Spleen (tissue), 11 donors: ENCODE measurements around the gene TNXB. TPM values are rescaled to one million over a fixed set of nuclear protein-coding genes. Genes with fewer than 3 reads are reported as not detected.

ENCODE experiments used
- DNase-seq: peaks from one replicate; pipeline ENCODE4 v3.0.0-alpha.2; 2020
- H3K27ac ChIP-seq, 8 donors: fragments of 200-600 bp; sonication (generic) in 7 of 8; 1 replicate in 4 of 8; 2 replicates in 4 of 8; pipeline versions ENCODE4 v1.5.0 to v1.8.0; 2016 to 2021; ENCODE audit warnings: inconsistent platforms in 4 of 8, mild to moderate bottlenecking in 4 of 8, moderate library complexity in 1 of 8
- H3K27me3 ChIP-seq, 7 donors: fragments of 200-600 bp; sonication (generic) in 6 of 7; replicated peaks in 1 of 7; 1 replicate in 4 of 7; 2 replicates in 3 of 7; pipeline versions ENCODE4 v1.5.0 to v1.8.0; 2016 to 2021; ENCODE audit warnings: inconsistent platforms in 3 of 7, mild to moderate bottlenecking in 1 of 7
- H3K36me3 ChIP-seq, 6 donors: fragments of 200-600 bp; sonication (generic) in 5 of 6; 1 replicate in 4 of 6; 2 replicates in 2 of 6; pipeline versions ENCODE4 v1.5.0 to v1.8.0; 2016 to 2021; ENCODE audit warnings: inconsistent platforms in 2 of 6
- H3K4me1 ChIP-seq, 6 donors: fragments of 200-600 bp; sonication (generic) in 5 of 6; 1 replicate in 3 of 6; 2 replicates in 3 of 6; pipeline versions ENCODE4 v1.5.0 to v1.8.0; 2016 to 2021; ENCODE audit warnings: inconsistent platforms in 3 of 6
- H3K4me3 ChIP-seq, 8 donors: fragments of 200-600 bp; sonication (generic) in 7 of 8; 1 replicate in 4 of 8; 2 replicates in 4 of 8; pipeline versions ENCODE4 v1.5.0 to v1.8.0; 2016 to 2021; ENCODE audit warnings: inconsistent platforms in 4 of 8, mild to moderate bottlenecking in 4 of 8, moderate library complexity in 2 of 8
- H3K9me3 ChIP-seq, 8 donors: fragments of 200-600 bp; sonication (generic) in 7 of 8; 1 replicate in 4 of 8; 2 replicates in 4 of 8; pipeline versions ENCODE4 v1.5.0 to v1.8.0; 2016 to 2021; ENCODE audit warnings: inconsistent platforms in 4 of 8
- POLR2A ChIP-seq, 3 donors: fragments of 450-650 bp; IDR thresholded peaks; one replicate each; pipeline ENCODE4 v1.5.1; 2017; ENCODE audit warnings: antibody characterized with exemption in 3 of 3, mild to moderate bottlenecking in 1 of 3
- POLR2AphosphoS5 ChIP-seq, 3 donors: sonication (generic); formaldehyde crosslinking; IDR thresholded peaks; one replicate each; pipeline ENCODE4 v1.5.1; 2017; ENCODE audit warnings: antibody characterized with exemption in 3 of 3
- WGBS, 5 donors: extraction: QIAGEN DNeasy Blood & Tissue Kit in 3 of 5; methylation state at CpG; one replicate each; pipeline versions ENCODE4 v1.1.5 to v1.1.7; 2013 to 2018; 5-methylcytosine and 5-hydroxymethylcytosine counted together
- intact Hi-C: fragments of 100-400 bp; cut with DNase I; formaldehyde crosslinking; loops from one replicate; pipeline ENCODE4 v1.15.0; 2023; ENCODE audit warnings: low total_unique reads
- polyA plus RNA-seq, 3 donors: library from polyadenylated mRNA; stranded (reverse); fragments of 200-250 nt; gene quantifications; one replicate each; pipeline ENCODE4 v1.2.1, GENCODE V29; 2013
- total RNA-seq, 7 donors: library from RNA; depleted of rRNA in 3 of 7; stranded (reverse); fragments of >200 nt in 3 of 7; fragmentation: NEBNext Ultra II Directional in 4 of 7; extraction: Animal tissue kit (Norgen Biotek cat#: 25700) in 4 of 7; gene quantifications; one replicate each; pipeline versions ENCODE4 v1.1.0 to v1.2.1, GENCODE V29; 2016 to 2021
- TF ChIP-seq, protein P1 (sequence below), 11 experiments: fragments of 200-600 bp in 7 of 11; fragments of 450-650 bp in 4 of 11; sonication (generic) in 4 of 11; IDR thresholded peaks in 8 of 11; conservative IDR thresholded peaks in 3 of 11; 1 replicate in 7 of 11; 2 replicates in 4 of 11; pipeline versions ENCODE4 v1.4.0 to v1.8.0; 2016 to 2021; ENCODE audit warnings: antibody characterized with exemption in 11 of 11, inconsistent platforms in 4 of 11, mild to moderate bottlenecking in 1 of 11
- donor health status: healthy with polysubstance abuse.
- donor health status: DM: no; HTN: no; CAD: no; lungs with moderate emphysema.
- donor health status: DM: no; HTN: no; CAD: no.
- donor health status: Bipolar disorder and iron deficiency.
- donor health status: healthy.
- donor health status: DM: no; HTN: no; CAD: no.
- donor health status: DM: yes; HTN: yes; CAD: no.

The TNXB gene
- total and polyA plus RNA-seq, 10 donors, result 13.7 to 117 (median 63.3) TPM

DNA sequence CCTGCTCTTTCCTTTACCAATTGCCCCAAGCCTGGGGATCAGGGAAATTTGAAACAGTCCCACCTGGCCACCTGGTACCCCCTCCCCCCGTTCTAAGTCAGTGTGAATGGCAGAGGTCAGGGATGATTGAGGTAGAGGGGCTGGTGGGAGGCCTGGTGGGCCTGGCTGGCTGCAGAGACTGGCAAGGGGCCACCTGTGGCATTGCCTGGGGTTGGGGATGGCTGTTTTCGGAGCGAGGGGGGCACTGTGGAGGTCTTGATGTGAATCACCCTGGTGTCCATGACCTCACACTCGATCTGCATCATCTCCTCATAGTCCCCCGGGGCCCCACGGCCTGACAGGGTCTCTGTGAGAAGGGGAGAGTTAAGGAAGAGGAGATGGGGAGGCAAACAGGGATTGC lies 6.5 kb upstream of the TNXB start:
- no peak overlapping the region for H3K27ac ChIP-seq

DNA sequence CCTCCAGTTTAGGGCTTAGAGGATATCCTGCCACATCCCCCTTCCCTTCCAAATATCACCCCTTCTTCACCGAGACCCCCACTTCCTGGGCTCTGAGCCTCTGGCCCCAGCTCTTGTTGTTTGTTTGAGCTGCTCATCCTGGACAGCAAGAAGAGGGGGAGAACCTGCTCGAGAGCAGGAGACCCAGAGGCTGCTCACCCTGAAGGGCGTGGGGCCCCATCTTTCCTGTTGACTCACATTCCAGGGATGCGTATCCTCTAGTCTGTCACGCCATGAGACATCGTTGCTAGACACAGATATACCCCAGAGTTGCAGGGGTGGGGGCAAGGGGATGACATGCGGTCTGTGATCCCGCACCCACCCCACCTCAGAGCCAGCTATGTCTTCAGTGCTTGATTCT lies 5.7 kb upstream of the TNXB start:
- H3K27ac ChIP-seq, result peak overlapping the region in 4 of 8 donors; percentile 16 to 64 (median 54)
- intact Hi-C loops, result no loop called here
- H3K4me3 ChIP-seq, result no peak overlapping the region
- H3K9me3 ChIP-seq, result no peaks in the 10 kb centered on the region
- whole genome bisulfite sequencing, 5 donors, result 79 to 85% (median 80%) methylated on average over 8 of the region's 8 CpGs
- no peak for DNase-seq
- no peak for TF ChIP-seq POLR2A (IDR thresholded peaks at IDR 0.05)
- TF ChIP-seq POLR2AphosphoS5 (IDR thresholded peaks at IDR 0.05), result no peak
- TF ChIP-seq, protein P1, sequence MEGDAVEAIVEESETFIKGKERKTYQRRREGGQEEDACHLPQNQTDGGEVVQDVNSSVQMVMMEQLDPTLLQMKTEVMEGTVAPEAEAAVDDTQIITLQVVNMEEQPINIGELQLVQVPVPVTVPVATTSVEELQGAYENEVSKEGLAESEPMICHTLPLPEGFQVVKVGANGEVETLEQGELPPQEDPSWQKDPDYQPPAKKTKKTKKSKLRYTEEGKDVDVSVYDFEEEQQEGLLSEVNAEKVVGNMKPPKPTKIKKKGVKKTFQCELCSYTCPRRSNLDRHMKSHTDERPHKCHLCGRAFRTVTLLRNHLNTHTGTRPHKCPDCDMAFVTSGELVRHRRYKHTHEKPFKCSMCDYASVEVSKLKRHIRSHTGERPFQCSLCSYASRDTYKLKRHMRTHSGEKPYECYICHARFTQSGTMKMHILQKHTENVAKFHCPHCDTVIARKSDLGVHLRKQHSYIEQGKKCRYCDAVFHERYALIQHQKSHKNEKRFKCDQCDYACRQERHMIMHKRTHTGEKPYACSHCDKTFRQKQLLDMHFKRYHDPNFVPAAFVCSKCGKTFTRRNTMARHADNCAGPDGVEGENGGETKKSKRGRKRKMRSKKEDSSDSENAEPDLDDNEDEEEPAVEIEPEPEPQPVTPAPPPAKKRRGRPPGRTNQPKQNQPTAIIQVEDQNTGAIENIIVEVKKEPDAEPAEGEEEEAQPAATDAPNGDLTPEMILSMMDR (IDR thresholded peaks at IDR 0.05 in 8 of 11, conservative IDR thresholded peaks at IDR 0.05 in 3 of 11), result no peak
- peaks cover 2 to 90% (median 49%) of the 10 kb centered on the region in 6 donors for H3K36me3 ChIP-seq
- peaks cover 15 to 78% (median 43%) of the 10 kb centered on the region in 6 donors for H3K4me1 ChIP-seq
- no peaks in the 10 kb centered on the region for H3K27me3 ChIP-seq

More for the DNA sequence above, 6.5 kb upstream of the TNXB start:
- 85 to 94% (median 89%) methylated on average over 6 of the region's 6 CpGs for WGBS, 5 donors
- TF ChIP-seq, protein P1 (IDR thresholded peaks at IDR 0.05 in 8 of 11, conservative IDR thresholded peaks at IDR 0.05 in 3 of 11), result no peak
- peak in 1 of 3 donors; percentile 6 for TF ChIP-seq POLR2AphosphoS5 (IDR thresholded peaks at IDR 0.05)
- no peak for TF ChIP-seq POLR2A (IDR thresholded peaks at IDR 0.05)
- Histone ChIP-seq H3K4me1 (peaks cover 15 to 73% (median 41%) of the 10 kb centered on the region in 6 donors), H3K36me3 (peaks cover 2 to 96% (median 58%) of the 10 kb centered on the region in 6 donors), H3K9me3 (no peaks in the 10 kb centered on the region), H3K4me3 (no peak overlapping the region), H3K27me3 (no peaks in the 10 kb centered on the region)
- intact Hi-C loops, result no loop called here
- DNase-seq, result no peak

DNA sequence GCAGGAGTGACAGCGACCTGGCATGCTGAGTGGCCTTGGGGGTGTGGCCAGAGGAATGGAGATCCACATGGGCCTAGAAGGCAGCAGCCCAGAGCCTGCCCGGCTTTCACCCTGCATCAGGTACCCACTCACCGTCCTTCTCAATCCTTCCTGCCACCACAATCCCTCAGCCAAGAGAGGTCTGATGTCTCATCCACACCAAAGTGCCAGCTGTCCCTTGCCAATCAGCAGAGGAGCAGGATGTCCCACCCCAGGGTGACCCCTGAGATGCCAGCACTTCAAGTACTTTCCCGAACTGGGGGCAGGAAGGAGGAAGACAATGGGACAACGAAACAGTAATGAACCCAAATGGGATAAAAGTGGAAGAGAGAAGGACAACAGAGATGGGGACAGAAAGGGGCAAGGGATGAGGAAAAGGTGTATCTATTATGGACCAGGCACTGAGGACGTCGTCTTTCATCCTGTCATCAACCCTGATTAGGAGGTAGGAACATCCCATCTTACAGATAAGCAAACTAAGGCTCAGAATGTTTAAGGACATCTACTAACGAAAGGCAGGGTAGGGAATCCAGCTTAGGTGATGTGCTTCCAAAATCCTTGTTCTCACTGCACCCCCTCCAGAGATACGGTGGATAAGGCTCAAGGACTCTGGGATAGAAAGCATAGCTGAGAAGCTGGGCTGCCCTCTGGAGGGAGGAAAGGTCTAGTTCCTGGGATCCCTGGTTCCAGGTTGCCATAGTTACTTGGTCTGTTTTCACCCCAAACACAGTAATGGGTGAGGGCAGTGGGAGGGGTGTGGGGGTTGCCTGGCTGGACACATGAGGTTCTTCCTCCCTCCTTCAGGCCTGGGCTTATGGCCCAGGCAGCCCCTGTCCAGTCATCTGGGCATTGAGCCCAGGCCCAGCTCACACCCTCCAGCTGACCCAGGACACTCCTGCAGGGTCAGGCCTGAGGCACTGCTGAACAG lies 4.5 kb upstream of the TNXB start:
- peak; percentile 77 for DNase-seq
- Histone ChIP-seq H3K36me3 (peaks cover 2 to 79% (median 39%) of the 10 kb centered on the region in 6 donors), H3K9me3 (no peaks in the 10 kb centered on the region), H3K4me3 (no peak overlapping the region), H3K4me1 (peaks cover 9 to 78% (median 37%) of the 10 kb centered on the region in 6 donors), H3K27ac (peak overlapping the region in 7 of 8 donors; percentile 12 to 64 (median 59)), H3K27me3 (peaks cover 0 to 3% (median 0%) of the 10 kb centered on the region in 7 donors)
- TF ChIP-seq POLR2A (IDR thresholded peaks at IDR 0.05), result no peak
- TF ChIP-seq, protein P1 (IDR thresholded peaks at IDR 0.05 in 8 of 11, conservative IDR thresholded peaks at IDR 0.05 in 3 of 11), result peak in 6 of 11 experiments; percentile 3 to 41 (median 26)
- peak; percentile 60 to 77 (median 71) for TF ChIP-seq POLR2AphosphoS5 (IDR thresholded peaks at IDR 0.05)
- intact Hi-C loops, result no loop called here
- 62 to 83% (median 74%) methylated on average over 9 of the region's 9 CpGs for WGBS, 5 donors
